Thyroid gland (tissue), 4 donors: ENCODE data around the gene PRDM2.

Experiments used
- CTCF ChIP-seq, 6 experiments: fragments of 200-600 bp in 3 of 6; fragments of 450-650 bp in 3 of 6; sonication (generic) in 3 of 6; IDR thresholded peaks; one replicate each; pipeline ENCODE4 v1.5.1; 2016 to 2019; ENCODE audit warnings: antibody characterized with exemption in 6 of 6, mild to moderate bottlenecking in 2 of 6, inconsistent platforms in 1 of 6, moderate library complexity in 1 of 6
- POLR2A ChIP-seq, 2 donors: fragments of 450-650 bp; IDR thresholded peaks; one replicate each; pipeline ENCODE4 v1.6.1; 2017; ENCODE audit warnings: antibody characterized with exemption in 2 of 2, mild to moderate bottlenecking in 2 of 2, moderate library complexity in 1 of 2

- TF ChIP-seq POLR2A (IDR thresholded peaks at IDR 0.05) (no peak), CTCF (IDR thresholded peaks at IDR 0.05) (no peak)
Measured at GRCh38 chr1:13805431-13805830, 105.4 kb downstream of the PRDM2 start.
